Adrenal gland (tissue), 12 donors: ENCODE data around the gene BAHCC1. TPM values are rescaled to one million over a fixed set of nuclear protein-coding genes. Genes with fewer than 3 reads are reported as not detected.

Experiments used
- DNase-seq, 7 donors: peaks; one replicate each; pipeline ENCODE4 v3.0.0-alpha.2; 2019 to 2020
- H3K27ac ChIP-seq, 5 donors: fragments of 200-600 bp; sonication (generic) in 4 of 5; 1 replicate in 3 of 5; 2 replicates in 2 of 5; pipeline versions ENCODE4 v1.5.1 to v1.8.0; 2016 to 2020; ENCODE audit warnings: mild to moderate bottlenecking in 1 of 5
- H3K27me3 ChIP-seq: fragments of 200-600 bp; 2 replicates; pipeline ENCODE4 v1.8.0; 2021
- H3K36me3 ChIP-seq, 2 donors: fragments of 200-600 bp; replicated peaks in 1 of 2; 1 replicate in 1 of 2; 2 replicates in 1 of 2; pipeline versions ENCODE4 v1.5.1 to v1.8.0; 2018 to 2022
- H3K4me1 ChIP-seq, 2 donors: fragments of 200-600 bp; replicated peaks in 1 of 2; 1 replicate in 1 of 2; 2 replicates in 1 of 2; pipeline versions ENCODE4 v1.5.1 to v1.8.0; 2018 to 2021
- H3K4me3 ChIP-seq, 4 donors: fragments of 200-600 bp; sonication (generic) in 3 of 4; one replicate each; pipeline ENCODE4 v1.5.1; 2016 to 2018
- H3K9me3 ChIP-seq, 3 donors: fragments of 200-600 bp; sonication (generic) in 1 of 3; replicated peaks in 1 of 3; 1 replicate in 2 of 3; 2 replicates in 1 of 3; pipeline versions ENCODE4 v1.5.1 to v1.8.0; 2016 to 2021
- CTCF ChIP-seq, 6 experiments: fragments of 450-650 bp in 4 of 6; fragments of 200-600 bp in 2 of 6; sonication (generic) in 1 of 6; IDR thresholded peaks; 1 replicate in 5 of 6; 2 replicates in 1 of 6; pipeline versions ENCODE4 v1.5.1 to v1.8.0; 2016 to 2021; ENCODE audit warnings: antibody characterized with exemption in 6 of 6, mild to moderate bottlenecking in 2 of 6, moderate library complexity in 1 of 6
- POLR2A ChIP-seq, 2 donors: fragments of 450-650 bp; IDR thresholded peaks; one replicate each; pipeline ENCODE4 v1.6.1; 2017; ENCODE audit warnings: antibody characterized with exemption in 2 of 2, mild to moderate bottlenecking in 2 of 2, moderate library complexity in 1 of 2
- WGBS, 4 donors: extraction: QIAGEN DNeasy Blood & Tissue Kit in 2 of 4; methylation state at CpG; one replicate each; pipeline versions ENCODE4 v1.1.5 to v1.1.7; 2013 to 2017; 5-methylcytosine and 5-hydroxymethylcytosine counted together
- intact Hi-C, 2 donors: fragments of 100-400 bp; cut with DNase I; formaldehyde crosslinking; loops; one replicate each; pipeline versions ENCODE4 v1.14.1 to v1.15.0; 2022 to 2023
- polyA plus RNA-seq, 3 donors: library from polyadenylated mRNA; stranded (reverse); fragments of 200-250 nt in 2 of 3; fragments of 350-450 nt in 1 of 3; fragmentation: Illumina TruSeq in 1 of 3; extraction: RNeasy Lipid Tissue Mini Kit (QIAGEN cat#74804) in 1 of 3; gene quantifications; one replicate each; pipeline ENCODE4 v1.2.3, GENCODE V29; 2013 to 2014
- total RNA-seq, 9 donors: library from RNA; depleted of rRNA in 4 of 9; stranded (reverse); fragments of >200 nt in 4 of 9; fragments of 120-200 nt in 1 of 9; fragmentation: NEBNext Ultra II Directional in 1 of 9; extraction: Animal tissue kit (Norgen Biotek cat#: 25700) in 1 of 9; gene quantifications; one replicate each; pipeline versions ENCODE4 v1.1.0 to v1.2.4, GENCODE V29; 2013 to 2023
- donor health status: healthy with polysubstance abuse.
- donor health status: Bipolar disorder and iron deficiency.
- donor health status: DM: yes; HTN: yes; CAD: no.
- donor health status: DM: no; HTN: no; CAD: no.
- donor health status: DM: no; HTN: no; CAD: no.
- donor health status: DM: yes; HTN: yes; CAD: no.

BAHCC1 gene
- total and polyA plus RNA-seq, 12 donors, result 1.7 to 68.0 (median 18.4) TPM

- H3K4me3 ChIP-seq, result no peak overlapping the region
- intact Hi-C loops, result no loop called here
- H3K27ac ChIP-seq, result peak overlapping the region in 1 of 5 donors; percentile 1
- H3K27me3 ChIP-seq, result no peaks in the 10 kb centered on the region
- TF ChIP-seq CTCF (IDR thresholded peaks at IDR 0.05) (no peak), POLR2A (IDR thresholded peaks at IDR 0.05) (no peak)
- H3K36me3 ChIP-seq, result no peaks in the 10 kb centered on the region
- no peak for DNase-seq
- H3K9me3 ChIP-seq, result no peaks in the 10 kb centered on the region
- peaks cover 0 to 14% of the 10 kb centered on the region in 2 donors for H3K4me1 ChIP-seq
- WGBS, 4 donors, result 53 to 80% (median 72%) methylated on average over 15 to 29 of the region's 29 CpGs
Measured at GRCh38 chr17:81412490-81413093, 17.3 kb downstream of the BAHCC1 start.

- Histone ChIP-seq H3K4me1 (peaks cover 0 to 21% of the 10 kb centered on the region in 2 donors), H3K27ac (no peak overlapping the region), H3K9me3 (no peaks in the 10 kb centered on the region), H3K27me3 (no peaks in the 10 kb centered on the region), H3K4me3 (no peak overlapping the region), H3K36me3 (no peaks in the 10 kb centered on the region)
- no peak for TF ChIP-seq POLR2A (IDR thresholded peaks at IDR 0.05)
- TF ChIP-seq CTCF (IDR thresholded peaks at IDR 0.05), result no peak
- intact Hi-C loops, result no loop called here
- 89 to 93% (median 92%) methylated on average over 14 to 30 of the region's 30 CpGs for WGBS, 4 donors
- DNase-seq, result no peak
Measured at GRCh38 chr17:81413497-81414135, 18.4 kb downstream of the BAHCC1 start.

GRCh38 chr17:81414756-81415516, 19.7 kb downstream of the BAHCC1 start:
- Histone ChIP-seq H3K4me3 (no peak overlapping the region), H3K36me3 (no peaks in the 10 kb centered on the region), H3K27me3 (no peaks in the 10 kb centered on the region), H3K27ac (no peak overlapping the region), H3K9me3 (no peaks in the 10 kb centered on the region), H3K4me1 (peaks cover 0 to 31% of the 10 kb centered on the region in 2 donors)
- TF ChIP-seq POLR2A (IDR thresholded peaks at IDR 0.05) (no peak), CTCF (IDR thresholded peaks at IDR 0.05) (no peak)
- no peak for DNase-seq
- 90% methylated on average over 26 to 41 of the region's 41 CpGs for WGBS, 4 donors
- intact Hi-C loops, result no loop called here

- Histone ChIP-seq H3K27me3 (no peaks in the 10 kb centered on the region), H3K4me1 (peaks cover 6 to 39% of the 10 kb centered on the region in 2 donors), H3K4me3 (no peak overlapping the region), H3K9me3 (no peaks in the 10 kb centered on the region), H3K27ac (no peak overlapping the region), H3K36me3 (no peaks in the 10 kb centered on the region)
- TF ChIP-seq POLR2A (IDR thresholded peaks at IDR 0.05) (no peak), CTCF (IDR thresholded peaks at IDR 0.05) (no peak)
- intact Hi-C loops, result no loop called here
- DNase-seq, result no peak
- WGBS, 4 donors, result 85 to 98% (median 96%) methylated on average over 8 to 15 of the region's 15 CpGs
Measured at GRCh38 chr17:81415681-81416080, 20.4 kb downstream of the BAHCC1 start.
